ENCODE measurements around the gene TARP. TPM values are rescaled to one million over a fixed set of nuclear protein-coding genes. Genes with fewer than 3 reads are reported as not detected.

The TARP gene

DNA sequence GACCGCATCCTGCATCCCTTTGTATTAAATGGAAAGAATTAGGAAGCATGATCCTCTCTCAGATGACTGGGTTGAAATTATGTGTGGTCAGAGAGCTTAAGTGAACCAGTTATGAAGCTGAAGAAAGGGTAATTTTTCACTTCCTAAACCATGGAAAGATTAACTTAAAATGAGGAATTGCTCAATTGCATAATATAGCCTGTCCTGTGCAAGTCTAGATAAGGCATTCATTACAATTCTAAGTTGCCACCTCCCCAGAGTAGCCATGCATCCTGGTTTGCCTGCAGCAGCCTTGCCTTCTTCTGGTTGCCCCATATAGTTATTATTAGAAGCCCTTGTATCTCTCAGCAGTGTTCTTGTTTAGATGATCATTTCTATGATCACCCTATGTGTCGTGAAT lies 50.1 kb downstream of the TARP start:
- Mint-ChIP-seq H3K9me3 (no peaks in the 10 kb centered on the region), H3K4me1 (ENCODE audit: low read depth) (peaks cover 2% of the 10 kb centered on the region), H3K27me3 (ENCODE audit: low read depth) (no peaks in the 10 kb centered on the region), H3K36me3 (ENCODE audit: low read depth) (peaks cover 12% of the 10 kb centered on the region), H3K4me3 (no peak overlapping the region), H3K27ac (no peak overlapping the region)
- CTCF ChIA-PET = interaction anchor here (0.7 to 10.3 kb wide), 21 partner anchors 8 to 379 kb away, joined by 3 to 190 read pairs (median 4); partner anchors contain the start of gene STARD3NL
- intact Hi-C loops (cut with micrococcal nuclease) = loop anchor here (5.0 kb wide), 1 partner anchor 306 kb away; the partner anchor contains the start of gene SFRP4
- no peak for DNase-seq

DNA sequence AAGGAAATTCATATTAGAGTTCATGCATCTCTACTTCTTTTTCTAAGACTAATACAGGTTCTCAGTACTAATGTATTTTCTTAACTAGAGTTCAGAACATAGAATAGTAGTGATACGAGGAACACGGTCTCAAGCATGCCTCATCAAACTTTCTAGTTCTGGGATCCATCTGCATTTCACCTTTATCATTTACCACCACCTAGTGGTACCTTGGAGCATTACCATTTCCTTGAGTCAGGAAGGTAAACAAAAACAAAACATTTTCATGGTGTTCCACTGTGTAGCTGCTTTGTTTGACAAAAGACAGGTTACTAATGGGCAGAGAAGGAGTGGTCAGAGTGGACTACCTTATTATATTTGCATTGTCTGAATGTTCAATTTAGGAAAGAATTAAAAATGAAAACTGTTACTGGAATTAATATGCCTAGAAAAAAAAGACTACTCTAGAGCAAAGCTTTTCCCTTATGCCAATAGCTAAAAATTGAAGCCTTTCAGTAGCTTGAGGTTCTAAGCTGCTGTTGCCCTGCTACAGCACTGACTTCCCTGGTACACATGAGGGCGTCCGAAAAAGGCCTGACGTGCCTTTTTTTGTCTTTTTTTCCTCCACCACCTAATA lies 50.8 kb downstream of the TARP start:
- Mint-ChIP-seq H3K4me1 (ENCODE audit: low read depth) (peaks cover 2% of the 10 kb centered on the region), H3K27ac (no peak overlapping the region), H3K9me3 (no peaks in the 10 kb centered on the region), H3K27me3 (ENCODE audit: low read depth) (no peaks in the 10 kb centered on the region), H3K4me3 (no peak overlapping the region), H3K36me3 (ENCODE audit: low read depth) (peaks cover 12% of the 10 kb centered on the region)
- intact Hi-C loops (cut with micrococcal nuclease) = loop anchor here (1.0 to 5.0 kb wide), 4 partner anchors 97 to 321 kb away; partner anchors contain the start of gene SFRP4
- CTCF ChIA-PET = interaction anchor here (0.6 to 10.3 kb wide), 25 partner anchors 10 to 470 kb away, joined by 3 to 190 read pairs (median 4); partner anchors contain the start of gene STARD3NL
- DNase-seq = peak; percentile 21

DNA sequence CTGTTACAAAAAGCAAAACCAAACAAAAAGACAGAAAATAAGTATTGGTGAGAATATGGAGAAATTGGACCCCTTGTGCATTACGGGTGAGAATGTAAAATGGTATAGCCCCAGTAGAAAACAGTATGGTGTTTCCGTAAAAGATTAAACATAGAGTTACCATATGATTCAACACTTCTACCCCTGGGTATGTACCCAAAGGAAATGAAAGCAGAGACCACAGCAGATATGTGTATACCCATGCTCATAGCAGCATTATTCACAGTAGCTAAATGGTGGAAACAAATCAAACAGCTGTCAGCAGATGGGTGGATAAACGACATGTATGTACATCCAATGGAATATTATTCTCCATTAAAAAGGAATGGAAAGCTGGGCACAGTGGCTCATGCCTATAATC lies 53.0 kb downstream of the TARP start:
- Mint-ChIP-seq H3K4me1 (ENCODE audit: low read depth) (peaks cover 6% of the 10 kb centered on the region), H3K36me3 (ENCODE audit: low read depth) (peaks cover 18% of the 10 kb centered on the region)

DNA sequence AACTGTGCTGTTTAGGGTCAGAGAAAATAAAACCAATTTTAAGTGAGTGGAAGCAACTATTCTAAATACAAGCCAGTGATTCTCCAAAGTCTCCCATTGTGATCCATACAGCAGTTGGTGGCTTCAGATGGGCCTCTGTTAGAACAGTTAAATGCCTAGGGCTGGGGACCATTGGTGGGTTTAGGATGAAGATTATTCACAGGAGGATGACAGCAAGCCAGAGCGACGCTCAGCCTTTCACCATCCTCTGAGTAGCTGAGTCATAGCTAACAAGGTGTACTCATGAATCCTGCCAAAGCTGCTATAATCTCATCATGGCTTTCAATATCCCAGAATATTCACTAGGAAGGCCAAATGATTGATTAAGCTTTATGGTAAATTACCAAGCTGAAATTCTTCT lies 55.8 kb downstream of the TARP start:
- Mint-ChIP-seq H3K9me3 (no peaks in the 10 kb centered on the region), H3K36me3 (ENCODE audit: low read depth) (peaks cover 18% of the 10 kb centered on the region), H3K4me1 (ENCODE audit: low read depth) (peaks cover 6% of the 10 kb centered on the region), H3K27ac (no peak overlapping the region), H3K4me3 (no peak overlapping the region), H3K27me3 (ENCODE audit: low read depth) (no peaks in the 10 kb centered on the region)
- DNase-seq = no peak
- CTCF ChIA-PET = interaction anchor here (0.6 to 10.3 kb wide), 10 partner anchors 11 to 157 kb away, joined by 3 to 190 read pairs (median 11); no protein-coding TSS in a partner anchor
- intact Hi-C loops (cut with micrococcal nuclease) = no loop called here

More for the DNA sequence above, 53.0 kb downstream of the TARP start:
- intact Hi-C loops (cut with micrococcal nuclease) = loop anchor here (5.0 kb wide), 1 partner anchor 303 kb away; the partner anchor contains the start of gene SFRP4
- Mint-ChIP-seq H3K27me3 (ENCODE audit: low read depth) (no peaks in the 10 kb centered on the region), H3K9me3 (no peaks in the 10 kb centered on the region), H3K27ac (no peak overlapping the region), H3K4me3 (no peak overlapping the region)
- CTCF ChIA-PET = interaction anchor here (0.6 to 10.3 kb wide), 8 partner anchors 112 to 304 kb away, joined by 4 to 190 read pairs (median 9); partner anchors contain the start of gene SFRP4
- DNase-seq = no peak

DNA sequence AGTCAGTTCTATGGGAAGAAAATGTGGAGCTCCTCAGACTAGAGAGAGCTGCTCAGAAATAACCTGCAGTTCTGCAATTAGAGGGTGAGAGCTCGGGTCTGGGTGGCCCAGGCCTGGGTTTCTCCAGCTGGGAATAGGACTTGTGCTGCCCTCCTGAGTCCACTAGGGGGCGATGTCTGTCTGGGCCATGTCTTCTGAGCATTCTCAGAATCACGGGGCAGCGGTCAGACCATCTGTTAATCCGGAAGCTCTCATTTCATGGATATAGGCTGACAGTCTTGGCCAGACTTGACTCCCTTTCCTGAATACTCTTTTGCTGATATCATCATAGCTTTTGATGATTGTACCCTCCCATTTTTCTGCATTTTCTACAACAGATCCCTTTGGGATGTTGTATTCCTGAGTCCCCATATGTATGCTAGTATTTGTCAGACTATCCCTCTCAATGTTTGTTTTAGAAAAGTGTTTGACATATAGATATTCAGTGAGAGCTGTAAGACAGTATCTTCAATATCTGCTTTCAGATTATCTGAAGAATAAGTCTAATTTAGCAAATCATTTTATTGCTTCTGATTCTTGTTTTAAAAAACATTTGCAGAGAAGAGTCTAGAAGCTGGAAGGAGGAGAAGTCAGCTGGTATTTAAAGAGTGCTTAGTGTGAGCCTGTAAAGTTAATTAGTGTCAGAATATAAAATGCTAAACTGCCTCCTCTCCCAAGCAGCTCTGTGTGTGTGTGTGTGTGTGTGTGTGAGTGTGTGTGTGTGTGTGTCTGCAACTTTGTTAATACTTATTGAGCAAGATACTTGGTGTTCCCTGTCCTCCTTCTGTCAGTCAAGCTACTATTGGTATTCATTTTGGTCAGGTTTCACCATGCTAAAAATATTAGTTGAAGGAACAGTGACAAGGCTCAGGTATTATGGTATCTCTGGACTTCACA lies 57.4 kb downstream of the TARP start:
- intact Hi-C loops (cut with micrococcal nuclease) = loop anchor here (1.0 kb wide), 5 partner anchors 38 to 152 kb away; partner anchors contain the start of gene STARD3NL
- no peak overlapping the region for H3K4me3 Mint-ChIP-seq
- no peak overlapping the region for H3K27ac Mint-ChIP-seq
- DNase-seq = peak; percentile 86
- H3K4me1 Mint-ChIP-seq (ENCODE audit: low read depth) = peaks cover 4% of the 10 kb centered on the region
- peaks cover 20% of the 10 kb centered on the region for H3K36me3 Mint-ChIP-seq (ENCODE audit: low read depth)
- CTCF ChIA-PET = interaction anchor here (0.6 to 10.3 kb wide), 54 partner anchors 8 to 1635 kb away, joined by 3 to 190 read pairs (median 6); partner anchors contain the start of gene STARD3NL
- H3K9me3 Mint-ChIP-seq = no peaks in the 10 kb centered on the region
- no peaks in the 10 kb centered on the region for H3K27me3 Mint-ChIP-seq (ENCODE audit: low read depth)

DNA sequence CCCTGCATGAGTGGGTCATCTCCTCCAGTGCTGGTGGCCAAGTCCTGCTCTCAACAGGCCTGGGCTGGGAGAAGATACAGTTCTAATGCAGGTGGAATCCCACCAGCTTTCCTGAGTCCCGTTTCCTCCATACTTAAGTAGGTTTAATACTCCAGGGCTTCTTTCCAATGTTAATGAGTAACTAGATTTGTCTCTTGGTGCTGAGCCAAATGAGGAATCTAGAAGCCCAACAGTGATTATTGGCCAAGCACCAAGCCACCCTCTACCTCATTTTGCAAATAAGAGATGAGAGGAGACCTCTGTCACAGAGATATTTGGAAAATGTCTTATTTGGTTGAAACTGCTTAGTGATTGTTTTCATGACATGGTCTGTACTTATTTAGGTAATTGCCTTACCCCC lies 58.3 kb downstream of the TARP start:
- CTCF ChIA-PET = interaction anchor here (0.9 to 10.3 kb wide), 50 partner anchors 8 to 313 kb away, joined by 3 to 190 read pairs (median 6); partner anchors contain the start of gene STARD3NL
- H3K4me1 Mint-ChIP-seq (ENCODE audit: low read depth) = peaks cover 4% of the 10 kb centered on the region
- H3K27ac Mint-ChIP-seq = no peak overlapping the region
- H3K4me3 Mint-ChIP-seq = no peak overlapping the region
- H3K36me3 Mint-ChIP-seq (ENCODE audit: low read depth) = peaks cover 15% of the 10 kb centered on the region
- no peaks in the 10 kb centered on the region for H3K27me3 Mint-ChIP-seq (ENCODE audit: low read depth)
- intact Hi-C loops (cut with micrococcal nuclease) = loop anchor here (1.0 kb wide), 5 partner anchors 37 to 153 kb away; partner anchors contain the start of gene STARD3NL
- DNase-seq = no peak
- no peaks in the 10 kb centered on the region for H3K9me3 Mint-ChIP-seq

DNA sequence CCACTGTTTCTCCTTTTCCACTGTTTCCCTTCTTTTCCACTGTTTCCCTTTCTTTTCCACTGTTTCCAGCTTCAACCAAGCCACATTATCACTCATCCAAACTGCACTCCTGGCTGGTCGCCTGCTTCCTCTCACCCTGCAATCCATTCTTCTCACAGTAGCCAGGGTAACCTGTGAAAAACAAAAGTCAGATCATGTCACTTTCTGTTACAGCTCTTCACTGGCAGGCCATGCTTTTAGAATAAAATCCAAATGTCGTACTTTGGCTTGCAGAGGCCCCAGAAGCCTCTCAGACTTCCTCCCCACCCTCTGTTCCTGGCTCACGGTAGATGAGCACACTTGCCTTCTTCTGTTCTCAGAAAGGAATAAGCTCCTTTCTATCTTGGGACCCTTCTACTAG lies 61.5 kb downstream of the TARP start:
- H3K36me3 Mint-ChIP-seq (ENCODE audit: low read depth) = peaks cover 11% of the 10 kb centered on the region
- no peak for DNase-seq
- peaks cover 4% of the 10 kb centered on the region for H3K4me1 Mint-ChIP-seq (ENCODE audit: low read depth)
- intact Hi-C loops (cut with micrococcal nuclease) = no loop called here
- H3K27ac Mint-ChIP-seq = no peak overlapping the region
- no peaks in the 10 kb centered on the region for H3K27me3 Mint-ChIP-seq (ENCODE audit: low read depth)
- CTCF ChIA-PET = interaction anchor here (0.5 to 3.1 kb wide), 5 partner anchors 15 to 151 kb away, joined by 3 to 13 read pairs (median 3); no protein-coding TSS in a partner anchor
- H3K4me3 Mint-ChIP-seq = no peak overlapping the region
- H3K9me3 Mint-ChIP-seq = no peaks in the 10 kb centered on the region

DNA sequence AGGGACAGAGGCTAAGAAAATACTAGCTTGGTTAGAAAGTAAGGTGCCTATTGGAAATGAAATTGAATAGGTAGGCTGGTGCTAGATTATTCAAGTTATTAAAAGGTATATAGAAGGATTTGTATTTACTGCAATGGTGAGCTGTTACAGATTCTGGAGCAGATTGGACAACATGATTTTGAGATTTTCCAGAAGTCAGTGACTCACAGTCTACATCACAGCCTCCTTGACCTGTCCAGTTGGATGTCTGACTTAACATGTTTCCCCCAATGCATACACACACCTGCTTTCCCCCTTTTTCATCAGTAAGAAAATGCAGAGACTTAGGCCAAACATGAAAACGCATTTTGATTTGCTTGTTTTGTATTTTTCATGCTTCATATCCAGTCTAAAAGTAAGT lies 62.0 kb downstream of the TARP start:
- CTCF ChIA-PET = interaction anchor here (0.7 to 3.1 kb wide), 4 partner anchors 84 to 152 kb away, joined by 3 to 13 read pairs (median 3); no protein-coding TSS in a partner anchor
- no peaks in the 10 kb centered on the region for H3K27me3 Mint-ChIP-seq (ENCODE audit: low read depth)
- peaks cover 4% of the 10 kb centered on the region for H3K4me1 Mint-ChIP-seq (ENCODE audit: low read depth)
- no peaks in the 10 kb centered on the region for H3K9me3 Mint-ChIP-seq
- no peak for DNase-seq
- no peak overlapping the region for H3K4me3 Mint-ChIP-seq
- H3K27ac Mint-ChIP-seq = no peak overlapping the region
- intact Hi-C loops (cut with micrococcal nuclease) = no loop called here
- H3K36me3 Mint-ChIP-seq (ENCODE audit: low read depth) = peaks cover 11% of the 10 kb centered on the region

Other genes with a start within 250 kb of the TARP start
- gene STARD3NL, start 95.4 kb downstream of the TARP start, total RNA-seq = 10 to 100 TPM; 23.7 to 25.7 TPM

All from activated naive CD4-positive, alpha-beta T cell treated with anti-CD3 and anti-CD28 coated beads for 36 hours (primary cell).